Measurements from ENCODE around the gene VPS35L. TPM values are rescaled to one million over a fixed set of nuclear protein-coding genes. Genes with fewer than 3 reads are reported as not detected.
A peak's percentile ranks its signal among the peaks of the same experiment; 100 is the strongest.
"Not testable (repeated sequence)": the region's sequence is repeated elsewhere in the genome, so short reads cannot be mapped to it uniquely, and the experiment has no call there.

Gene VPS35L
- total RNA-seq, 1 experiment from 2014 or later: 27.8 TPM

- DNase-seq (ENCODE audit: low spot score): no peak
Observed at GRCh38 chr16:19654147-19654546, 98.6 kb downstream of the VPS35L start.

GRCh38 chr16:19655242-19655777 is 99.8 kb downstream of the VPS35L start:
- DNase-seq (ENCODE audit: low spot score): no peak

GRCh38 chr16:19657831-19658230 is 102.3 kb downstream of the VPS35L start:
- no peak for DNase-seq (ENCODE audit: low spot score)

- no peak for DNase-seq (ENCODE audit: low spot score)
Observed at GRCh38 chr16:19659554-19659953, 104.1 kb downstream of the VPS35L start.

- no peak for DNase-seq (ENCODE audit: low spot score)
Observed at GRCh38 chr16:19660432-19660831, 104.9 kb downstream of the VPS35L start.

- no peak for DNase-seq (ENCODE audit: low spot score)
Observed at GRCh38 chr16:19662351-19662750, 106.8 kb downstream of the VPS35L start.

- DNase-seq (ENCODE audit: low spot score): no peak
Observed at GRCh38 chr16:19664166-19664565, 108.7 kb downstream of the VPS35L start.

- DNase-seq (ENCODE audit: low spot score): not testable (repeated sequence)
Observed at GRCh38 chr16:19665313-19665712, 109.8 kb downstream of the VPS35L start.

- DNase-seq (ENCODE audit: low spot score): no peak
Observed at GRCh38 chr16:19666477-19666876, 111.0 kb downstream of the VPS35L start.

- no peak for DNase-seq (ENCODE audit: low spot score)
Observed at GRCh38 chr16:19672378-19672777, 116.9 kb downstream of the VPS35L start.

- DNase-seq (ENCODE audit: low spot score): no peak
Observed at GRCh38 chr16:19674485-19674884, 119.0 kb downstream of the VPS35L start.

- DNase-seq (ENCODE audit: low spot score): no peak
Observed at GRCh38 chr16:19677402-19677801, 121.9 kb downstream of the VPS35L start.

GRCh38 chr16:19678804-19679203 is 123.3 kb downstream of the VPS35L start:
- no peak for DNase-seq (ENCODE audit: low spot score)

- DNase-seq (ENCODE audit: low spot score): not testable (repeated sequence)
Observed at GRCh38 chr16:19679281-19679680, 123.8 kb downstream of the VPS35L start.

GRCh38 chr16:19680881-19681340 is 125.4 kb downstream of the VPS35L start:
- DNase-seq (ENCODE audit: low spot score): no peak

- DNase-seq (ENCODE audit: low spot score): no peak
Observed at GRCh38 chr16:19681637-19682036, 126.1 kb downstream of the VPS35L start.

GRCh38 chr16:19683453-19684236 is 128.1 kb downstream of the VPS35L start:
- no peak for DNase-seq (ENCODE audit: low spot score)

- DNase-seq (ENCODE audit: low spot score): no peak
Observed at GRCh38 chr16:19685176-19685575, 129.7 kb downstream of the VPS35L start.

GRCh38 chr16:19687279-19687678 is 131.8 kb downstream of the VPS35L start:
- DNase-seq (ENCODE audit: low spot score): no peak

GRCh38 chr16:19688396-19689024 is 133.0 kb downstream of the VPS35L start:
- no peak for DNase-seq (ENCODE audit: low spot score)

GRCh38 chr16:19689342-19689741 is 133.8 kb downstream of the VPS35L start:
- DNase-seq (ENCODE audit: low spot score): no peak

- no peak for DNase-seq (ENCODE audit: low spot score)
Observed at GRCh38 chr16:19690196-19690595, 134.7 kb downstream of the VPS35L start.

- peak; percentile 41 for DNase-seq (ENCODE audit: low spot score)
Observed at GRCh38 chr16:19691161-19691711, 135.7 kb downstream of the VPS35L start.

Data from A172 (cell line).